Nephron (organoid): ENCODE data around the gene SLC17A4.

Experiments used
- H3K27ac Mint-ChIP-seq, 3 experiments: 2 replicates each; pipeline ENCODE4 v1.8.0; 2020; ENCODE audit warnings: mixed read lengths in 3 of 3, mild to moderate bottlenecking in 2 of 3, moderate library complexity in 1 of 3
- H3K27me3 Mint-ChIP-seq: 2 replicates; pipeline ENCODE4 v1.8.0; 2021; ENCODE audit warnings: low read depth, mild to moderate bottlenecking, moderate library complexity, mixed read lengths
- H3K36me3 Mint-ChIP-seq: 2 replicates; pipeline ENCODE4 v1.8.0; 2020; ENCODE audit warnings: low read depth, mixed read lengths
- H3K4me1 Mint-ChIP-seq: 2 replicates; pipeline ENCODE4 v1.8.0; 2020; ENCODE audit warnings: mixed read lengths
- H3K4me3 Mint-ChIP-seq, 3 experiments: 2 replicates each; pipeline ENCODE4 v1.8.0; 2020; ENCODE audit warnings: mild to moderate bottlenecking in 3 of 3, mixed read lengths in 3 of 3, moderate library complexity in 2 of 3
- H3K9me3 Mint-ChIP-seq: 2 replicates; pipeline ENCODE4 v1.8.0; 2020; ENCODE audit warnings: mixed read lengths
- CTCF ChIP-seq, 3 experiments: fragments of 200-600 bp; sonication (generic); IDR thresholded peaks; one replicate each; pipeline ENCODE4 v1.5.0; 2021; ENCODE audit warnings: antibody characterized with exemption in 3 of 3; ENCODE audit not compliant: unreplicated experiment in 3 of 3

Gene SLC17A4

GRCh38 chr6:25715794-25716193, 38.7 kb upstream of the SLC17A4 start:
- H3K27me3 Mint-ChIP-seq: peaks cover 10% of the 10 kb centered on the region
- H3K9me3 Mint-ChIP-seq: no peaks in the 10 kb centered on the region
- H3K36me3 Mint-ChIP-seq: no peaks in the 10 kb centered on the region
- H3K27ac Mint-ChIP-seq: peak overlapping the region; percentile 74 to 92 (median 85)
- TF ChIP-seq CTCF (IDR thresholded peaks at IDR 0.05; ENCODE audit: unreplicated experiment in 3 of 3): no peak
- peaks cover 21% of the 10 kb centered on the region for H3K4me1 Mint-ChIP-seq
- H3K4me3 Mint-ChIP-seq: no peak overlapping the region

GRCh38 chr6:25717866-25718740, 36.4 kb upstream of the SLC17A4 start:
- H3K36me3 Mint-ChIP-seq: no peaks in the 10 kb centered on the region
- H3K9me3 Mint-ChIP-seq: no peaks in the 10 kb centered on the region
- peaks cover 21% of the 10 kb centered on the region for H3K4me1 Mint-ChIP-seq
- H3K27ac Mint-ChIP-seq: peak overlapping the region in 1 of 3 experiments; percentile 37
- peak; percentile 62 to 78 (median 66) for TF ChIP-seq CTCF (IDR thresholded peaks at IDR 0.05; ENCODE audit: unreplicated experiment in 3 of 3)
- no peak overlapping the region for H3K4me3 Mint-ChIP-seq
- peaks cover 15% of the 10 kb centered on the region for H3K27me3 Mint-ChIP-seq

DNA sequence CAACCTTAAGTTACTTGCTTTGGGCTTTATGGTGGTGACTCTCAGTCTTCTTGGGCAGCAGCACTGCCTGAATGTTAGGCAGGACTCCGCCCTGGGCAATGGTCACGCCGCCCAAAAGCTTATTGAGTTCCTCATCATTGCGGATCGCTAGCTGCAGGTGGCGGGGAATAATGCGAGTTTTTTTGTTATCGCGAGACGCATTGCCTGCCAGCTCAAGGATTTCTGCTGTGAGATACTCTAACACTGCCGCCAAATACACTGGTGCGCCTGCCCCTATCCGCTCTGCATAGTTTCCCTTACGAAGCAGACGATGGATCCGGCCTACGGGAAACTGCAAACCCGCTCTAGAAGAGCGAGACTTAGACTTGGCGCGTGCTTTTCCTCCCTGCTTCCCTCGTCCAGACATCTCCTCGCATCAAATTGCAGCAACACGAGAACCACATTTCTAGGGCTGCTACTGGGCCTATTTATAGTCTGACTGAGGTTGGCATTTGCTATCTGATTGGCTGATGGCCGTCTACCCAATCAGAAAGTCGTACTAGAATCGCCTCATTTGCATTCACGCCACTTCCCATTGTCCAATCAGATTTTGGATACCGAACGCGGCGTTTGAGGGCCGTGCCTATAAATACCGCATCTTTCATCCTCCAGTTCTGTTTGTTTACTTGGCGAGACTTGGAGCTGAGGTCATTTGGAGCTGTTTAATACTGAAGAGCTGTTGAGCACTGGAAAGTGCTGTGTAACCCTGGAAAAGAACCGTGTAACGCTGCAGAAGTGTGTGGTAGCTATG, 28.2 kb upstream of the SLC17A4 start:
- Mint-ChIP-seq H3K4me1 (no peaks in the 10 kb centered on the region), H3K9me3 (no peaks in the 10 kb centered on the region), H3K36me3 (no peaks in the 10 kb centered on the region), H3K27me3 (peaks cover 9% of the 10 kb centered on the region), H3K27ac (no peak overlapping the region), H3K4me3 (no peak overlapping the region)
- no peak for TF ChIP-seq CTCF (IDR thresholded peaks at IDR 0.05; ENCODE audit: unreplicated experiment in 3 of 3)

- Mint-ChIP-seq H3K36me3 (no peaks in the 10 kb centered on the region), H3K27ac (no peak overlapping the region)
These were observed 27.5 kb upstream of the SLC17A4 start for GRCh38 chr6:25727028-25727427.

GRCh38 chr6:25730907-25731306, 23.6 kb upstream of the SLC17A4 start:
- Mint-ChIP-seq H3K9me3 (peaks cover 8% of the 10 kb centered on the region), H3K36me3 (no peaks in the 10 kb centered on the region), H3K27ac (no peak overlapping the region), H3K4me3 (no peak overlapping the region), H3K27me3 (peaks cover 4% of the 10 kb centered on the region), H3K4me1 (no peaks in the 10 kb centered on the region)
- no peak for TF ChIP-seq CTCF (IDR thresholded peaks at IDR 0.05; ENCODE audit: unreplicated experiment in 3 of 3)

More at GRCh38 chr6:25727028-25727427, 27.5 kb upstream of the SLC17A4 start:
- H3K27me3 Mint-ChIP-seq: peaks cover 9% of the 10 kb centered on the region
- H3K9me3 Mint-ChIP-seq: no peaks in the 10 kb centered on the region
- H3K4me3 Mint-ChIP-seq: no peak overlapping the region
- no peaks in the 10 kb centered on the region for H3K4me1 Mint-ChIP-seq
- no peak for TF ChIP-seq CTCF (IDR thresholded peaks at IDR 0.05; ENCODE audit: unreplicated experiment in 3 of 3)
